Measurements from ENCODE around the gene NT5DC1. TPM values are rescaled to one million over a fixed set of nuclear protein-coding genes. Genes with fewer than 3 reads are reported as not detected.
A peak's percentile ranks its signal among the peaks of the same experiment; 100 is the strongest.

NT5DC1 gene
- total and polyA plus RNA-seq, 5 donors from 2014 or later: 32.4 to 80.2 (median 66.3) TPM

- DNase-seq: no peak
- no peaks in the 10 kb centered on the region for H3K27me3 ChIP-seq (ENCODE audit: control insufficient read depth, insufficient read depth, low read length)
- no peaks in the 10 kb centered on the region for H3K36me3 Mint-ChIP-seq
- H3K4me3 ChIP-seq (ENCODE audit: low read depth, low read length): no peak overlapping the region
- H3K4me1 Mint-ChIP-seq: peaks cover 0 to 4% (median 0%) of the 10 kb centered on the region in 4 donors
- ATAC-seq (ENCODE audit: low read depth in 2 of 2): no peak
- H3K36me3 ChIP-seq (ENCODE audit: control insufficient read depth, insufficient read depth, low read length): peaks cover 3% of the 10 kb centered on the region
- H3K4me3 Mint-ChIP-seq: no peak overlapping the region
- H3K27ac ChIP-seq (ENCODE audit: insufficient read depth, low read length, poor library complexity, severe bottlenecking): no peak overlapping the region
- no peaks in the 10 kb centered on the region for H3K9me3 Mint-ChIP-seq
- H3K27ac Mint-ChIP-seq: no peak overlapping the region
- H3K9me3 ChIP-seq (ENCODE audit: control insufficient read depth in 2 of 2, low read length in 2 of 2): no peaks in the 10 kb centered on the region
- no peaks in the 10 kb centered on the region for H3K4me1 ChIP-seq (ENCODE audit: control insufficient read depth, insufficient read depth, low read length, poor library complexity, severe bottlenecking)
- no peaks in the 10 kb centered on the region for H3K27me3 Mint-ChIP-seq
Measured at GRCh38 chr6:116205281-116205680, 104.6 kb downstream of the NT5DC1 start.

GRCh38 chr6:116206231-116206903 is 105.7 kb downstream of the NT5DC1 start:
- Histone ChIP-seq H3K27me3 (ENCODE audit: control insufficient read depth, insufficient read depth, low read length) (no peaks in the 10 kb centered on the region), H3K4me3 (ENCODE audit: low read depth, low read length) (no peak overlapping the region), H3K9me3 (ENCODE audit: control insufficient read depth in 2 of 2, low read length in 2 of 2) (no peaks in the 10 kb centered on the region), H3K4me1 (ENCODE audit: control insufficient read depth, insufficient read depth, low read length, poor library complexity, severe bottlenecking) (no peaks in the 10 kb centered on the region), H3K36me3 (ENCODE audit: control insufficient read depth, insufficient read depth, low read length) (peaks cover 3% of the 10 kb centered on the region), H3K27ac (ENCODE audit: insufficient read depth, low read length, poor library complexity, severe bottlenecking) (no peak overlapping the region)
- Mint-ChIP-seq H3K4me1 (peaks cover 0 to 4% (median 0%) of the 10 kb centered on the region in 4 donors), H3K27me3 (no peaks in the 10 kb centered on the region), H3K9me3 (no peaks in the 10 kb centered on the region), H3K27ac (no peak overlapping the region), H3K36me3 (no peaks in the 10 kb centered on the region), H3K4me3 (no peak overlapping the region)
- ATAC-seq (ENCODE audit: low read depth in 2 of 2) (no peak), DNase-seq (no peak)

GRCh38 chr6:116208056-116208785 is 107.6 kb downstream of the NT5DC1 start:
- Histone ChIP-seq H3K27me3 (ENCODE audit: control insufficient read depth, insufficient read depth, low read length) (no peaks in the 10 kb centered on the region), H3K27ac (ENCODE audit: insufficient read depth, low read length, poor library complexity, severe bottlenecking) (no peak overlapping the region), H3K4me1 (ENCODE audit: control insufficient read depth, insufficient read depth, low read length, poor library complexity, severe bottlenecking) (no peaks in the 10 kb centered on the region), H3K9me3 (ENCODE audit: control insufficient read depth in 2 of 2, low read length in 2 of 2) (no peaks in the 10 kb centered on the region), H3K36me3 (ENCODE audit: control insufficient read depth, insufficient read depth, low read length) (peaks cover 3% of the 10 kb centered on the region), H3K4me3 (ENCODE audit: low read depth, low read length) (no peak overlapping the region)
- Mint-ChIP-seq H3K9me3 (no peaks in the 10 kb centered on the region), H3K36me3 (peaks cover 4% of the 10 kb centered on the region), H3K27ac (no peak overlapping the region), H3K4me3 (no peak overlapping the region), H3K4me1 (peaks cover 0 to 3% (median 0%) of the 10 kb centered on the region in 4 donors), H3K27me3 (no peaks in the 10 kb centered on the region)
- no peak for DNase-seq
- ATAC-seq (ENCODE audit: low read depth in 2 of 2): no peak

GRCh38 chr6:116210316-116210715 is 109.7 kb downstream of the NT5DC1 start:
- Histone ChIP-seq H3K4me3 (ENCODE audit: low read depth, low read length) (no peak overlapping the region), H3K27me3 (ENCODE audit: control insufficient read depth, insufficient read depth, low read length) (no peaks in the 10 kb centered on the region), H3K27ac (ENCODE audit: insufficient read depth, low read length, poor library complexity, severe bottlenecking) (no peak overlapping the region), H3K4me1 (ENCODE audit: control insufficient read depth, insufficient read depth, low read length, poor library complexity, severe bottlenecking) (no peaks in the 10 kb centered on the region), H3K9me3 (ENCODE audit: control insufficient read depth in 2 of 2, low read length in 2 of 2) (no peaks in the 10 kb centered on the region), H3K36me3 (ENCODE audit: control insufficient read depth, insufficient read depth, low read length) (peaks cover 3% of the 10 kb centered on the region)
- H3K27ac Mint-ChIP-seq: no peak overlapping the region
- DNase-seq (no peak), ATAC-seq (ENCODE audit: low read depth in 2 of 2) (no peak)
- no peaks in the 10 kb centered on the region for H3K9me3 Mint-ChIP-seq
- H3K4me1 Mint-ChIP-seq: peaks cover 0 to 2% (median 0%) of the 10 kb centered on the region in 4 donors
- peaks cover 4% of the 10 kb centered on the region for H3K36me3 Mint-ChIP-seq
- no peak overlapping the region for H3K4me3 Mint-ChIP-seq
- no peaks in the 10 kb centered on the region for H3K27me3 Mint-ChIP-seq

- ATAC-seq (ENCODE audit: low read depth in 2 of 2): no peak
- Histone ChIP-seq H3K9me3 (ENCODE audit: control insufficient read depth in 2 of 2, low read length in 2 of 2) (no peaks in the 10 kb centered on the region), H3K4me3 (ENCODE audit: low read depth, low read length) (no peak overlapping the region), H3K27ac (ENCODE audit: insufficient read depth, low read length, poor library complexity, severe bottlenecking) (no peak overlapping the region), H3K36me3 (ENCODE audit: control insufficient read depth, insufficient read depth, low read length) (peaks cover 3% of the 10 kb centered on the region), H3K4me1 (ENCODE audit: control insufficient read depth, insufficient read depth, low read length, poor library complexity, severe bottlenecking) (no peaks in the 10 kb centered on the region), H3K27me3 (ENCODE audit: control insufficient read depth, insufficient read depth, low read length) (no peaks in the 10 kb centered on the region)
- no peaks in the 10 kb centered on the region for H3K9me3 Mint-ChIP-seq
- no peak for DNase-seq
- peak overlapping the region in 1 of 3 donors; percentile 15 for H3K27ac Mint-ChIP-seq
- H3K4me1 Mint-ChIP-seq: peaks cover 0 to 2% (median 0%) of the 10 kb centered on the region in 4 donors
- no peak overlapping the region for H3K4me3 Mint-ChIP-seq
- H3K36me3 Mint-ChIP-seq: peaks cover 4% of the 10 kb centered on the region
- H3K27me3 Mint-ChIP-seq: no peaks in the 10 kb centered on the region
Measured at GRCh38 chr6:116210750-116211425, 110.2 kb downstream of the NT5DC1 start.

- H3K9me3 ChIP-seq (ENCODE audit: control insufficient read depth in 2 of 2, low read length in 2 of 2): no peaks in the 10 kb centered on the region
- Mint-ChIP-seq H3K27ac (no peak overlapping the region), H3K9me3 (no peaks in the 10 kb centered on the region), H3K4me3 (no peak overlapping the region), H3K36me3 (peaks cover 4% of the 10 kb centered on the region), H3K4me1 (peaks cover 0 to 9% (median 3%) of the 10 kb centered on the region in 4 donors), H3K27me3 (no peaks in the 10 kb centered on the region)
- ATAC-seq (ENCODE audit: low read depth in 2 of 2): no peak
- no peak overlapping the region for H3K27ac ChIP-seq (ENCODE audit: insufficient read depth, low read length, poor library complexity, severe bottlenecking)
- H3K27me3 ChIP-seq (ENCODE audit: control insufficient read depth, insufficient read depth, low read length): no peaks in the 10 kb centered on the region
- no peaks in the 10 kb centered on the region for H3K36me3 ChIP-seq (ENCODE audit: control insufficient read depth, insufficient read depth, low read length)
- no peak overlapping the region for H3K4me3 ChIP-seq (ENCODE audit: low read depth, low read length)
- DNase-seq: no peak
- H3K4me1 ChIP-seq (ENCODE audit: control insufficient read depth, insufficient read depth, low read length, poor library complexity, severe bottlenecking): no peaks in the 10 kb centered on the region
Measured at GRCh38 chr6:116214681-116215080, 114.0 kb downstream of the NT5DC1 start.

GRCh38 chr6:116215414-116215813 is 114.8 kb downstream of the NT5DC1 start:
- Mint-ChIP-seq H3K9me3 (no peaks in the 10 kb centered on the region), H3K4me3 (no peak overlapping the region), H3K36me3 (peaks cover 4% of the 10 kb centered on the region), H3K27ac (no peak overlapping the region), H3K27me3 (no peaks in the 10 kb centered on the region), H3K4me1 (peaks cover 0 to 9% (median 3%) of the 10 kb centered on the region in 4 donors)
- no peak for DNase-seq
- no peak overlapping the region for H3K4me3 ChIP-seq (ENCODE audit: low read depth, low read length)
- no peaks in the 10 kb centered on the region for H3K27me3 ChIP-seq (ENCODE audit: control insufficient read depth, insufficient read depth, low read length)
- no peaks in the 10 kb centered on the region for H3K36me3 ChIP-seq (ENCODE audit: control insufficient read depth, insufficient read depth, low read length)
- H3K9me3 ChIP-seq (ENCODE audit: control insufficient read depth in 2 of 2, low read length in 2 of 2): no peaks in the 10 kb centered on the region
- no peaks in the 10 kb centered on the region for H3K4me1 ChIP-seq (ENCODE audit: control insufficient read depth, insufficient read depth, low read length, poor library complexity, severe bottlenecking)
- no peak for ATAC-seq (ENCODE audit: low read depth in 2 of 2)
- H3K27ac ChIP-seq (ENCODE audit: insufficient read depth, low read length, poor library complexity, severe bottlenecking): no peak overlapping the region

Data from CD4-positive, CD25-positive, alpha-beta regulatory T cell (primary cell).